K562 (cell line): Measurements from ENCODE around the gene CNOT11. TPM values are rescaled to one million over a fixed set of nuclear protein-coding genes. Genes with fewer than 3 reads are reported as not detected.

Experiments used
- CCAR2 ChIP-seq: fragments of 200-400 bp; formaldehyde crosslinking; IDR thresholded peaks from 2 replicates; pipeline ENCODE4 v1.6.1; 2017; ENCODE audit warnings: mild to moderate bottlenecking, low read depth, low read length
- CLOCK ChIP-seq: fragments of 250-450 bp; sonication (Bioruptor Pico); IDR thresholded peaks from 2 replicates; pipeline ENCODE4 v1.4.0; 2020; ENCODE audit warnings: mild to moderate bottlenecking, moderate library complexity, borderline replicate concordance
- COPS2 ChIP-seq: fragments of 450-650 bp; conservative IDR thresholded peaks from 2 replicates; pipeline ENCODE4 v1.6.1; 2016; ENCODE audit warnings: mild to moderate bottlenecking, moderate library complexity
- FOSL1 ChIP-seq: fragments of 200-800 bp; sonication (Bioruptor generic); conservative IDR thresholded peaks from 2 replicates; pipeline ENCODE4 v1.6.1; 2016; ENCODE audit warnings: missing genetic modification characterization, missing compliant biosample characterization
- FOXA1 ChIP-seq: fragments of 450-650 bp; IDR thresholded peaks from 2 replicates; pipeline ENCODE4 v1.6.1; 2016; ENCODE audit warnings: mild to moderate bottlenecking, borderline replicate concordance
- FOXJ2 ChIP-seq: fragments of 200-800 bp; sonication (Bioruptor generic); IDR thresholded peaks from 2 replicates; pipeline ENCODE4 v1.6.1; 2016; ENCODE audit warnings: missing genetic modification characterization, missing compliant biosample characterization
- FOXP1 ChIP-seq: sonication (generic); formaldehyde crosslinking; IDR thresholded peaks from 2 replicates; pipeline ENCODE4 v1.8.0; 2022; ENCODE audit warnings: mild to moderate bottlenecking, missing genetic modification reagents
- GTF3C2 ChIP-seq: IDR thresholded peaks from 3 replicates; pipeline ENCODE4 v1.6.1; 2011; ENCODE audit warnings: borderline replicate concordance, mild to moderate bottlenecking, moderate library complexity; ENCODE audit not compliant: insufficient read length; ENCODE audit errors: extremely low read depth
- HMGN3 ChIP-seq: IDR thresholded peaks from 2 replicates; pipeline ENCODE4 v1.6.1; 2011; ENCODE audit warnings: borderline replicate concordance, low read depth, mild to moderate bottlenecking, mixed read lengths, low read length; ENCODE audit not compliant: insufficient read length; ENCODE audit errors: extremely low read depth
- PCBP2 ChIP-seq: fragments of 200-400 bp; formaldehyde crosslinking; IDR thresholded peaks from 2 replicates; pipeline ENCODE4 v1.6.1; 2018; ENCODE audit warnings: low read length, low read depth, mild to moderate bottlenecking, moderate library complexity; ENCODE audit not compliant: poor library complexity, severe bottlenecking
- POU5F1 ChIP-seq: fragments of 150-350 bp; IDR thresholded peaks from 2 replicates; pipeline ENCODE4 v1.6.1; 2014; ENCODE audit warnings: borderline replicate concordance, low read length, low read depth, mild to moderate bottlenecking; ENCODE audit not compliant: partially characterized antibody
- RFX5 ChIP-seq: IDR thresholded peaks from 2 replicates; pipeline ENCODE4 v1.6.1; 2011; ENCODE audit warnings: low read depth, mild to moderate bottlenecking, improper control_type of control experiment, low read length
- SRSF3 ChIP-seq: fragments of 200-400 bp; formaldehyde crosslinking; IDR thresholded peaks from 2 replicates; pipeline ENCODE4 v1.6.1; 2016; ENCODE audit warnings: mild to moderate bottlenecking, low read length, moderate library complexity; ENCODE audit not compliant: insufficient read depth
- THRA ChIP-seq: fragments of 450-650 bp; IDR thresholded peaks from 2 replicates; pipeline ENCODE4 v1.6.1; 2017; ENCODE audit warnings: mild to moderate bottlenecking, moderate library complexity
- U2AF2 ChIP-seq: fragments of 200-400 bp; formaldehyde crosslinking; optimal IDR thresholded peaks from 2 replicates; pipeline ENCODE3; 2017; ENCODE audit warnings: low read depth, mild to moderate bottlenecking, low read length
- XRCC3 ChIP-seq: fragments of 450-650 bp; IDR thresholded peaks from 2 replicates; pipeline ENCODE4 v1.6.1; 2017; ENCODE audit warnings: mild to moderate bottlenecking, moderate library complexity
- ZEB2 ChIP-seq: fragments of 450-650 bp; IDR thresholded peaks from 2 replicates; pipeline ENCODE4 v1.6.1; 2016
- ZNF280B ChIP-seq: fragments of 250-450 bp; sonication (Bioruptor Pico); IDR thresholded peaks from 2 replicates; pipeline ENCODE4 v1.5.1; 2021; ENCODE audit warnings: mild to moderate bottlenecking
- ZNF707 ChIP-seq: fragments of 250-450 bp; sonication (Bioruptor Pico); conservative IDR thresholded peaks from 2 replicates; pipeline ENCODE4 v1.8.0; 2022; ENCODE audit warnings: inconsistent platforms, mild to moderate bottlenecking, moderate library complexity
- polyA plus RNA-seq, 8 experiments: library from polyadenylated mRNA; depleted of rRNA in 4 of 8; stranded (reverse) in 5 of 8; unstranded in 3 of 8; fragments of >200 nt; fragmentation: Nextera tagmentation in 2 of 8; fragmentation: Illumina TruSeq in 1 of 8; extraction: Ambion mirVana in 2 of 8; extraction: Trizol in 1 of 8; gene quantifications; 2 replicates each; pipeline versions ENCODE4 v1.2.1 to v1.2.3, GENCODE V29; 2011 to 2014; ENCODE audit warnings: inconsistent platforms in 1 of 8, missing spikeins in 1 of 8
- total RNA-seq, 7 experiments: library from RNA; depleted of rRNA in 6 of 7; stranded (reverse); fragments of >200 nt in 6 of 7; fragmentation: Illumina TruSeq in 2 of 7; extraction: Trizol in 2 of 7; gene quantifications; 2 replicates each; pipeline versions ENCODE4 v1.2.1 to v1.2.3, GENCODE V29; 2011 to 2021; ENCODE audit warnings: low replicate concordance in 1 of 7

CNOT11 gene
- total and polyA plus RNA-seq, 9 of the 15 experiments (the other 6 are each of a cell fraction or from before 2014, with no cell fraction given), result 12.7 to 163 (median 64.2) TPM

GRCh38 chr2:101308432-101309210 is 55.9 kb downstream of the CNOT11 start, which contains the start of gene RNF149 (continued):
- TF ChIP-seq ZNF707 (no peak), XRCC3 (no peak), ZEB2 (peak; percentile 52; the same call in 1 of the 2 replicates), U2AF2 (no peak), GTF3C2 (no peak), COPS2 (no peak), FOXJ2 (no peak), POU5F1 (no peak), RFX5 (no peak), HMGN3 (no peak), ZNF280B (CRISPR knock-in tag) (no peak), FOXA1 (no peak), CCAR2 (no peak), SRSF3 (no peak), FOXP1 (CRISPR knock-in tag) (peak; percentile 22; the same call in 1 of the 2 replicates), PCBP2 (no peak), FOSL1 (tag) (0 out of 2 replicates have a peak, but pooled peaks have one; percentile 17), THRA (no peak), CLOCK (CRISPR knock-in tag) (no peak)
